Measurements from ENCODE around the gene RPS5.

- no peak for TF ChIP-seq POLR2AphosphoS5 (IDR thresholded peaks at IDR 0.05)
- TF ChIP-seq, protein P1, sequence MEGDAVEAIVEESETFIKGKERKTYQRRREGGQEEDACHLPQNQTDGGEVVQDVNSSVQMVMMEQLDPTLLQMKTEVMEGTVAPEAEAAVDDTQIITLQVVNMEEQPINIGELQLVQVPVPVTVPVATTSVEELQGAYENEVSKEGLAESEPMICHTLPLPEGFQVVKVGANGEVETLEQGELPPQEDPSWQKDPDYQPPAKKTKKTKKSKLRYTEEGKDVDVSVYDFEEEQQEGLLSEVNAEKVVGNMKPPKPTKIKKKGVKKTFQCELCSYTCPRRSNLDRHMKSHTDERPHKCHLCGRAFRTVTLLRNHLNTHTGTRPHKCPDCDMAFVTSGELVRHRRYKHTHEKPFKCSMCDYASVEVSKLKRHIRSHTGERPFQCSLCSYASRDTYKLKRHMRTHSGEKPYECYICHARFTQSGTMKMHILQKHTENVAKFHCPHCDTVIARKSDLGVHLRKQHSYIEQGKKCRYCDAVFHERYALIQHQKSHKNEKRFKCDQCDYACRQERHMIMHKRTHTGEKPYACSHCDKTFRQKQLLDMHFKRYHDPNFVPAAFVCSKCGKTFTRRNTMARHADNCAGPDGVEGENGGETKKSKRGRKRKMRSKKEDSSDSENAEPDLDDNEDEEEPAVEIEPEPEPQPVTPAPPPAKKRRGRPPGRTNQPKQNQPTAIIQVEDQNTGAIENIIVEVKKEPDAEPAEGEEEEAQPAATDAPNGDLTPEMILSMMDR (IDR thresholded peaks at IDR 0.05 in 8 of 11, conservative IDR thresholded peaks at IDR 0.05 in 3 of 11): no peak
These were observed 1.1 kb downstream of the RPS5 start for GRCh38 chr19:58388175-58388526.

Data from spleen (tissue), 7 donors.